Neural progenitor cell (in vitro differentiated cells): ENCODE results near the gene ABHD12. TPM values are rescaled to one million over a fixed set of nuclear protein-coding genes. Genes with fewer than 3 reads are reported as not detected.

Source experiments
- DNase-seq: peaks from one replicate; pipeline ENCODE4 v3.0.0-alpha.2; 2016; ENCODE audit warnings: low spot score
- H2AFZ ChIP-seq: fragments of 200-600 bp; sonication (generic); replicated peaks from 2 replicates; pipeline ENCODE4 v1.6.1; 2016; ENCODE audit warnings: antibody characterized with exemption
- H3F3A ChIP-seq: fragments of 200-600 bp; sonication (generic); 2 replicates; pipeline ENCODE4 v1.6.1; 2016; ENCODE audit warnings: antibody characterized with exemption, low read depth
- H3K27ac ChIP-seq: fragments of 200-600 bp; sonication (generic); 2 replicates; pipeline ENCODE4 v1.5.1; 2016; ENCODE audit warnings: mild to moderate bottlenecking
- H3K27me3 ChIP-seq: fragments of 200-600 bp; sonication (generic); 2 replicates; pipeline ENCODE4 v1.6.1; 2016; ENCODE audit warnings: mild to moderate bottlenecking, moderate library complexity
- H3K36me3 ChIP-seq: fragments of 200-600 bp; sonication (generic); 2 replicates; pipeline ENCODE4 v1.5.1; 2016
- H3K4me1 ChIP-seq: fragments of 200-600 bp; sonication (generic); 2 replicates; pipeline ENCODE4 v1.6.1; 2016; ENCODE audit warnings: mixed run types
- H3K4me2 ChIP-seq: fragments of 200-600 bp; sonication (generic); 2 replicates; pipeline ENCODE4 v1.6.1; 2016
- H3K4me3 ChIP-seq: fragments of 200-600 bp; sonication (generic); 2 replicates; pipeline ENCODE4 v1.5.1; 2016
- H3K79me2 ChIP-seq: fragments of 200-600 bp; sonication (generic); 2 replicates; pipeline ENCODE4 v1.6.1; 2016; ENCODE audit warnings: low read depth
- H3K9ac ChIP-seq: fragments of 200-600 bp; sonication (generic); 2 replicates; pipeline ENCODE4 v1.6.1; 2016
- H3K9me3 ChIP-seq: fragments of 200-600 bp; sonication (generic); 2 replicates; pipeline ENCODE4 v1.5.1; 2016; ENCODE audit warnings: low read depth
- H4K20me1 ChIP-seq: fragments of 200-600 bp; sonication (generic); 2 replicates; pipeline ENCODE4 v1.6.1; 2016; ENCODE audit warnings: low read depth
- H3K27ac Mint-ChIP-seq: 3 replicates; pipeline ENCODE4 v1.8.0; 2021; ENCODE audit warnings: mixed read lengths
- H3K27me3 Mint-ChIP-seq: 2 replicates; pipeline ENCODE4 v1.8.0; 2022; ENCODE audit warnings: low read depth, mild to moderate bottlenecking, inconsistent platforms, moderate library complexity, mixed read lengths; ENCODE audit not compliant: insufficient read depth
- H3K36me3 Mint-ChIP-seq: 3 replicates; pipeline ENCODE4 v1.8.0; 2021; ENCODE audit warnings: mixed read lengths
- H3K4me1 Mint-ChIP-seq: 3 replicates; pipeline ENCODE4 v1.8.0; 2021; ENCODE audit warnings: mixed read lengths
- H3K4me3 Mint-ChIP-seq: 3 replicates; pipeline ENCODE4 v1.8.0; 2021; ENCODE audit warnings: mild to moderate bottlenecking, moderate library complexity, mixed read lengths
- H3K9me3 Mint-ChIP-seq: 3 replicates; pipeline ENCODE4 v1.8.0; 2020; ENCODE audit warnings: mixed read lengths
- EZH2 ChIP-seq: fragments of 200-600 bp; sonication (generic); IDR thresholded peaks from 2 replicates; pipeline ENCODE4 v1.6.1; 2017; ENCODE audit warnings: antibody characterized with exemption, mild to moderate bottlenecking, moderate library complexity
- EZH2phosphoT487 ChIP-seq: fragments of 200-600 bp; sonication (generic); IDR thresholded peaks from 2 replicates; pipeline ENCODE4 v1.6.1; 2017; ENCODE audit warnings: antibody characterized with exemption
- total RNA-seq: library from RNA; depleted of rRNA; stranded (reverse); fragments of >200 nt; gene quantifications from 2 replicates; pipeline ENCODE4 v1.2.3, GENCODE V29; 2015; ENCODE audit warnings: low replicate concordance
- TF ChIP-seq, protein P1 (sequence below): fragments of 200-600 bp; sonication (generic); IDR thresholded peaks from 2 replicates; pipeline ENCODE4 v1.5.1; 2017; ENCODE audit warnings: antibody characterized with exemption, mild to moderate bottlenecking

Gene ABHD12
- total RNA-seq, 1 donor from 2014 or later = 20.8 TPM

DNA sequence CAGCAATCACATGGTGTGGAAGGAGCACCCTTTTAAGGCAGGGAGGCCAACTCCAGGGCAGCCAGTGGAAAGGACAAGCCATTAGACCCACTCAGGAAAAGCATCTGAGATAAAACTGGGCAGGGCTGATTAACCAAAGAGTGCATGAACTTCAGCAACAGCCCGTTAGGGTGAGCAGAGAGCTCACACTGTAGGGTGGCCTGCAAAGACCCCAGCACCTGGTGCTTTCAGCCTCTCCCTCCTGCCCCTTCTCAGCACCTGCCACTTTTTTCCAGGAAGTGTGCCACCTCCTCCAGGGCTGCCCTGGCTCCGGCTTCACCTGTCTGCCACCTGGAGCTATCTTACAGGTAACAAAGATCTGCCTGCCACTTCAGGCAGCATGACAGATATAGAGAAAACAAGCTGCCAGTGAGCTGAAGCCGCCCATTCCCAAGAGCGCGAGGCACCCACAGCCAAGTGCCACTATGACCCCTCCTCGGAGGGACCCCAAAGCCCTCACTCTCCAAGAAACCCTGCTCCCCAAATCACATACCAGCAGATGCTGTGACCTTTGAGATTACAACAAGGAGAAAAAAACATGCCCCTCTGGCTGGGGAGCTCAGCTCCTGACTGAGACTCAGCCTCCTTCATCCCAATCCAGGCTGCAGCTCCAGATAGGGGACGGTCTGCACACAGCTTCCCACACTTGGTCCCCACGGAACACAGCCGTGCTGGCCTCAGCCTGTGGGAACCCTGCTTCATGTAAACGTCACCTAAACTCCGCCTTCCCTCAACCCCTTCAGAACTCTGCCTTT, 71.2 kb downstream of the ABHD12 start:
- no peak overlapping the region for H3K4me2 ChIP-seq
- H3K4me1 ChIP-seq = no peaks in the 10 kb centered on the region
- H2AFZ ChIP-seq = no peak overlapping the region
- H3F3A ChIP-seq = no peaks in the 10 kb centered on the region
- no peak overlapping the region for H3K27ac ChIP-seq
- DNase-seq = no peak
- H3K36me3 ChIP-seq = no peaks in the 10 kb centered on the region
- H4K20me1 ChIP-seq = no peaks in the 10 kb centered on the region
- no peaks in the 10 kb centered on the region for H3K79me2 ChIP-seq
- H3K4me1 Mint-ChIP-seq = peaks cover 8% of the 10 kb centered on the region
- H3K36me3 Mint-ChIP-seq = peaks cover 7% of the 10 kb centered on the region
- TF ChIP-seq, protein P1, sequence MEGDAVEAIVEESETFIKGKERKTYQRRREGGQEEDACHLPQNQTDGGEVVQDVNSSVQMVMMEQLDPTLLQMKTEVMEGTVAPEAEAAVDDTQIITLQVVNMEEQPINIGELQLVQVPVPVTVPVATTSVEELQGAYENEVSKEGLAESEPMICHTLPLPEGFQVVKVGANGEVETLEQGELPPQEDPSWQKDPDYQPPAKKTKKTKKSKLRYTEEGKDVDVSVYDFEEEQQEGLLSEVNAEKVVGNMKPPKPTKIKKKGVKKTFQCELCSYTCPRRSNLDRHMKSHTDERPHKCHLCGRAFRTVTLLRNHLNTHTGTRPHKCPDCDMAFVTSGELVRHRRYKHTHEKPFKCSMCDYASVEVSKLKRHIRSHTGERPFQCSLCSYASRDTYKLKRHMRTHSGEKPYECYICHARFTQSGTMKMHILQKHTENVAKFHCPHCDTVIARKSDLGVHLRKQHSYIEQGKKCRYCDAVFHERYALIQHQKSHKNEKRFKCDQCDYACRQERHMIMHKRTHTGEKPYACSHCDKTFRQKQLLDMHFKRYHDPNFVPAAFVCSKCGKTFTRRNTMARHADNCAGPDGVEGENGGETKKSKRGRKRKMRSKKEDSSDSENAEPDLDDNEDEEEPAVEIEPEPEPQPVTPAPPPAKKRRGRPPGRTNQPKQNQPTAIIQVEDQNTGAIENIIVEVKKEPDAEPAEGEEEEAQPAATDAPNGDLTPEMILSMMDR = no peak
- TF ChIP-seq EZH2 (no peak), EZH2phosphoT487 (no peak)
- H3K9me3 ChIP-seq = no peaks in the 10 kb centered on the region
- H3K9me3 Mint-ChIP-seq = no peaks in the 10 kb centered on the region
- no peak overlapping the region for H3K4me3 ChIP-seq
- no peaks in the 10 kb centered on the region for H3K27me3 ChIP-seq
- H3K4me3 Mint-ChIP-seq = no peak overlapping the region
- peaks cover 2% of the 10 kb centered on the region for H3K27me3 Mint-ChIP-seq
- H3K9ac ChIP-seq = no peak overlapping the region
- no peak overlapping the region for H3K27ac Mint-ChIP-seq

DNA sequence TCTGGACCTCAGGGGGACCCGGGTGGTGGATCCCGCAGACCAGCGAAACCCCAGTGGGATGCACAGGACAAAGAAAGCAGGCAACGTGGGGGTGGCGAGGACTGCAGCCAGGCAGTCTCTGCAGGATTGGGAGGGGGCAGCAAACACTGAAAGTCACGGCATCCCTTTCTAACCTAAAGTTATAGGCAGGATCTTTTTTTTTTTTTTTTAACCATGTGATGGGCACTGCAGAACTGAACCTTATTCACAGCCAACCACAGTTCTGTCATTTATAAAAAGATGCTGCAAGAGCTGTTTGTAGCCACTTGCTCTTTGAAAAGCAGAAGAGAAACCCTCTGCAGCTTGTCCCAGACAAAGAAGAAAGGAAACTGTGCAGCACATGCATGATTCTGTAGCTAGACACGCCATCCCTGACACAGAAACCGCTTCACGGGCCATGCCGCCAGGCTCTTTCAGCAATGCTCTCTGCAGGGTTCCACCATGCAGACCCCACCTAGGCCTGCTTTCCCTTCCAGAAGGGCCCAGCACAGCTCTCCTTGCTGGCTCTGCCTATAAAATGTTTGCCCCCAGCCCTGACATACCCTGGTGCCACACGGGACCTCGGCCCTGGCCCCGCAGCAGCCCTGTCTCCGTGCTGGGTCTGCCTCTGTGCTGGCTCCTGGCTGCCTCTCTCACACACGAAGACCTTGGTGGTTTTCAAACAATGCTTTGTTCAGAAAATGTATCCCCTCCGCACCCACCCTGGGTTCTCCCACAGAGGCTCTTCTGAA, 72.0 kb downstream of the ABHD12 start:
- Histone ChIP-seq H3K36me3 (no peaks in the 10 kb centered on the region), H3K4me1 (no peaks in the 10 kb centered on the region), H3K4me2 (no peak overlapping the region), H4K20me1 (no peaks in the 10 kb centered on the region), H3F3A (no peaks in the 10 kb centered on the region), H3K27me3 (no peaks in the 10 kb centered on the region), H3K27ac (no peak overlapping the region), H3K4me3 (no peak overlapping the region), H2AFZ (no peak overlapping the region), H3K9ac (no peak overlapping the region), H3K9me3 (no peaks in the 10 kb centered on the region), H3K79me2 (no peaks in the 10 kb centered on the region)
- no peak for DNase-seq
- TF ChIP-seq, protein P1 = no peak
- TF ChIP-seq EZH2 = no peak
- TF ChIP-seq EZH2phosphoT487 = no peak
- no peak overlapping the region for H3K4me3 Mint-ChIP-seq
- H3K9me3 Mint-ChIP-seq = no peaks in the 10 kb centered on the region
- no peak overlapping the region for H3K27ac Mint-ChIP-seq
- H3K36me3 Mint-ChIP-seq = peaks cover 7% of the 10 kb centered on the region
- peaks cover 8% of the 10 kb centered on the region for H3K4me1 Mint-ChIP-seq
- H3K27me3 Mint-ChIP-seq = peaks cover 2% of the 10 kb centered on the region

DNA sequence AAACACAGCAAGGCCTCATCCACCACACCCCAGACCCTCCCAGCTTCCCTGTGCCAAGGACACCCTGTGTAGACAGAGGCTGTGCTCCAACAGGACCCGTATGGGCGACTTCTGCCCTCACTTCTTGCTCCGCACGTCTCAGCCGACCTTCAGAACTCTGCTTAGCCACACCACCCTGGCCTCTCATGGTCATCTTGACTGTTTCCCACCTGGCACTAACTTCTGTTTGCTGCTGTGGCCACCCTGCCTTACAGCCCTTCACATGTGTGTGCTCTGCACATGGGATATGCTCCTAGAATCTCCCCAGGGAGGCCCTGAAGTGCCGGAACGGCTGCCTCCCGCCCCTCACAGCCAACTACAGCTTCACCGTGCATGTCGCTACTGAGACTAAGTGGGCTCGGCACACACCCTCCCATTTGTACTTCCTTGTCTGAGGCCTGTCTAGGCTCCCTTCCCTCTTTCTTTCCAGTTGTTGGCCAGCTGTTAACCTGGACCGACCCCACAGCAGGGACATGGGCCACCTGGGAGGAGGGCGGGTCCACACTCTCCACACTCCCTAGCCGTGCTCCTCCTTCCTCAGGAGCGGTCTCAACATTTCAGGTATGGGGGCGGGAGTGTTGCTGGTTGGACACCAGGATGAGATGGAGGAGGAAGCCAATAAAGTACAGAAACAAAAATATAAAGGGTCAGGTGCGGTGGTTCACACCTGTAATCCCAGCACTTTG, 73.1 kb downstream of the ABHD12 start:
- H3K36me3 ChIP-seq = no peaks in the 10 kb centered on the region
- no peak overlapping the region for H3K27ac ChIP-seq
- no peaks in the 10 kb centered on the region for H3K9me3 Mint-ChIP-seq
- peaks cover 8% of the 10 kb centered on the region for H3K4me1 Mint-ChIP-seq
- H3K27me3 ChIP-seq = no peaks in the 10 kb centered on the region
- no peak overlapping the region for H3K4me3 ChIP-seq
- H3K9me3 ChIP-seq = no peaks in the 10 kb centered on the region
- H3K4me3 Mint-ChIP-seq = no peak overlapping the region
- H3K79me2 ChIP-seq = no peaks in the 10 kb centered on the region
- H3K4me1 ChIP-seq = no peaks in the 10 kb centered on the region
- no peak overlapping the region for H2AFZ ChIP-seq
- H3K9ac ChIP-seq = no peak overlapping the region
- TF ChIP-seq EZH2 = no peak
- TF ChIP-seq EZH2phosphoT487 = no peak
- TF ChIP-seq, protein P1 = no peak
- no peak overlapping the region for H3K4me2 ChIP-seq
- DNase-seq = no peak
- peaks cover 2% of the 10 kb centered on the region for H3K27me3 Mint-ChIP-seq
- peaks cover 7% of the 10 kb centered on the region for H3K36me3 Mint-ChIP-seq
- H4K20me1 ChIP-seq = no peaks in the 10 kb centered on the region
- no peak overlapping the region for H3K27ac Mint-ChIP-seq
- H3F3A ChIP-seq = no peaks in the 10 kb centered on the region
